K562 (cell line): ENCODE data around the gene ERF. TPM values are rescaled to one million over a fixed set of nuclear protein-coding genes. Genes with fewer than 3 reads are reported as not detected.

Source experiments
- CBFB ChIP-seq: sonication (generic); formaldehyde crosslinking; IDR thresholded peaks from 2 replicates; pipeline ENCODE4 v1.4.0; 2020; ENCODE audit warnings: mild to moderate bottlenecking, missing genetic modification reagents
- CTCFL ChIP-seq: IDR thresholded peaks from 2 replicates; pipeline ENCODE4 v1.6.1; 2011; ENCODE audit warnings: borderline replicate concordance, low read depth, mild to moderate bottlenecking, moderate library complexity, low read length; ENCODE audit not compliant: insufficient read depth, poor library complexity, severe bottlenecking
- DNMT1 ChIP-seq: fragments of 450-650 bp; IDR thresholded peaks from 2 replicates; pipeline ENCODE4 v1.6.1; 2016; ENCODE audit warnings: antibody characterized with exemption, mild to moderate bottlenecking
- FOXP1 ChIP-seq: sonication (generic); formaldehyde crosslinking; IDR thresholded peaks from 2 replicates; pipeline ENCODE4 v1.8.0; 2022; ENCODE audit warnings: mild to moderate bottlenecking, missing genetic modification reagents
- GATAD2B ChIP-seq: fragments of 450-650 bp; IDR thresholded peaks from 2 replicates; pipeline ENCODE4 v1.6.1; 2017; ENCODE audit warnings: mild to moderate bottlenecking, borderline replicate concordance
- MCM3 ChIP-seq: fragments of 450-650 bp; IDR thresholded peaks from 2 replicates; pipeline ENCODE4 v1.6.1; 2016
- MXI1 ChIP-seq: IDR thresholded peaks from 2 replicates; pipeline ENCODE4 v1.6.1; 2011; ENCODE audit warnings: low read depth, mild to moderate bottlenecking, improper control_type of control experiment, low read length
- POLR2A ChIP-seq: fragments of 450-650 bp; conservative IDR thresholded peaks from 2 replicates; pipeline ENCODE4 v1.6.1; 2016
- POLR2AphosphoS2 ChIP-seq: IDR thresholded peaks from 2 replicates; pipeline ENCODE4 v1.6.1; 2012; ENCODE audit warnings: low read length, improper control_type of control experiment
- PPARD ChIP-seq: fragments of 250-450 bp; sonication (Bioruptor Pico); IDR thresholded peaks from 2 replicates; pipeline ENCODE4 v1.8.0; 2022; ENCODE audit warnings: inconsistent platforms, mild to moderate bottlenecking, moderate library complexity
- PREB ChIP-seq: sonication (generic); formaldehyde crosslinking; IDR thresholded peaks from 2 replicates; pipeline ENCODE4 v1.8.1; 2023; ENCODE audit warnings: mild to moderate bottlenecking, missing genetic modification reagents
- RBM15 ChIP-seq: fragments of 200-400 bp; formaldehyde crosslinking; IDR thresholded peaks from 2 replicates; pipeline ENCODE4 v1.6.1; 2018; ENCODE audit warnings: mild to moderate bottlenecking, low read length, moderate library complexity; ENCODE audit not compliant: insufficient read depth
- RBM17 ChIP-seq: fragments of 200-400 bp; formaldehyde crosslinking; IDR thresholded peaks from 2 replicates; pipeline ENCODE4 v1.6.1; 2017; ENCODE audit warnings: low read depth, mild to moderate bottlenecking, low read length, borderline replicate concordance
- SAFB2 ChIP-seq: fragments of 200-400 bp; formaldehyde crosslinking; IDR thresholded peaks from 2 replicates; pipeline ENCODE4 v1.6.1; 2018; ENCODE audit warnings: borderline replicate concordance, low read length, low read depth, moderate library complexity; ENCODE audit not compliant: severe bottlenecking
- SETDB1 ChIP-seq: IDR thresholded peaks from one replicate; pipeline ENCODE4 v1.6.1; 2012; ENCODE audit warnings: low read length, control low read depth, inconsistent platforms
- SRSF7 ChIP-seq: fragments of 200-400 bp; formaldehyde crosslinking; optimal IDR thresholded peaks from 2 replicates; pipeline ENCODE3; 2017; ENCODE audit warnings: mild to moderate bottlenecking, low read depth, low read length
- TAF7 ChIP-seq: fragments of 450-650 bp; IDR thresholded peaks from 2 replicates; pipeline ENCODE4 v1.6.1; 2016; ENCODE audit warnings: missing genetic modification characterization, missing compliant biosample characterization
- TARDBP ChIP-seq: fragments of 450-650 bp; IDR thresholded peaks from 2 replicates; pipeline ENCODE4 v1.6.1; 2016
- ZBTB9 ChIP-seq: fragments of 450-650 bp; formaldehyde crosslinking; IDR thresholded peaks from 2 replicates; pipeline ENCODE4 v1.4.0; 2020; ENCODE audit warnings: mild to moderate bottlenecking, moderate library complexity
- ZNF134 ChIP-seq: fragments of 250-450 bp; sonication (Bioruptor Pico); conservative IDR thresholded peaks from 2 replicates; pipeline ENCODE4 v1.4.0; 2020
- ZNF184 ChIP-seq: sonication (generic); formaldehyde crosslinking; IDR thresholded peaks from 2 replicates; pipeline ENCODE4 v1.5.0; 2020; ENCODE audit warnings: missing genetic modification reagents
- ZNF217 ChIP-seq: sonication (generic); formaldehyde crosslinking; IDR thresholded peaks from 2 replicates; pipeline ENCODE4 v1.8.0; 2022; ENCODE audit warnings: mild to moderate bottlenecking, missing genetic modification reagents
- ZNF263 ChIP-seq: sonication (generic); formaldehyde crosslinking; IDR thresholded peaks from 2 replicates; pipeline ENCODE4 v1.8.0; 2022; ENCODE audit warnings: mild to moderate bottlenecking, missing genetic modification reagents, borderline replicate concordance
- ZNF280A ChIP-seq: fragments of 450-650 bp; IDR thresholded peaks from 2 replicates; pipeline ENCODE4 v1.6.1; 2018; ENCODE audit warnings: mild to moderate bottlenecking, low read depth; ENCODE audit not compliant: partially characterized antibody
- ZNF586 ChIP-seq: fragments of 450-650 bp; formaldehyde crosslinking; conservative IDR thresholded peaks from 2 replicates; pipeline ENCODE4 v1.4.0; 2020; ENCODE audit warnings: mild to moderate bottlenecking, moderate library complexity
- polyA plus RNA-seq, 8 experiments: library from polyadenylated mRNA; depleted of rRNA in 4 of 8; stranded (reverse) in 5 of 8; unstranded in 3 of 8; fragments of >200 nt; fragmentation: Nextera tagmentation in 2 of 8; fragmentation: Illumina TruSeq in 1 of 8; extraction: Ambion mirVana in 2 of 8; extraction: Trizol in 1 of 8; gene quantifications; 2 replicates each; pipeline versions ENCODE4 v1.2.1 to v1.2.3, GENCODE V29; 2011 to 2014; ENCODE audit warnings: inconsistent platforms in 1 of 8, missing spikeins in 1 of 8
- total RNA-seq, 7 experiments: library from RNA; depleted of rRNA in 6 of 7; stranded (reverse); fragments of >200 nt in 6 of 7; fragmentation: Illumina TruSeq in 2 of 7; extraction: Trizol in 2 of 7; gene quantifications; 2 replicates each; pipeline versions ENCODE4 v1.2.1 to v1.2.3, GENCODE V29; 2011 to 2021; ENCODE audit warnings: low replicate concordance in 1 of 7

ERF gene
- total and polyA plus RNA-seq, 9 of the 15 experiments (the other 6 are each of a cell fraction or from before 2014, with no cell fraction given) = 0.03 to 75.4 (median 27.0) TPM

GRCh38 chr19:42246143-42246921 is 8.6 kb downstream of the ERF start (continued):
- TF ChIP-seq CTCFL = peak; percentile 41
- TF ChIP-seq MCM3 = no peak
- TF ChIP-seq ZNF134 (CRISPR knock-in tag) = no peak
- TF ChIP-seq RBM17 = no peak
- no peak for TF ChIP-seq PREB (CRISPR knock-in tag)
- no peak for TF ChIP-seq GATAD2B
- no peak for TF ChIP-seq SETDB1
- TF ChIP-seq TAF7 (tag) = no peak
- TF ChIP-seq ZNF217 = no peak
- TF ChIP-seq ZNF586 = no peak
- TF ChIP-seq POLR2AphosphoS2 = peak; percentile 84; the same call in 1 of the 2 replicates
- TF ChIP-seq MXI1 = no peak
- no peak for TF ChIP-seq ZBTB9 (CRISPR knock-in tag)
- TF ChIP-seq POLR2A = 0 out of 2 replicates have a peak, but pooled peaks have one; percentile 18
- no peak for TF ChIP-seq RBM15
- no peak for TF ChIP-seq DNMT1
- no peak for TF ChIP-seq ZNF184 (CRISPR knock-in tag)
- no peak for TF ChIP-seq SRSF7
- TF ChIP-seq ZNF263 (CRISPR knock-in tag) = no peak
- no peak for TF ChIP-seq TARDBP
- TF ChIP-seq SAFB2 = no peak
- no peak for TF ChIP-seq FOXP1 (CRISPR knock-in tag)
- no peak for TF ChIP-seq CBFB (CRISPR knock-in tag)
- no peak for TF ChIP-seq PPARD (CRISPR knock-in tag)
- TF ChIP-seq ZNF280A = no peak
